Kidney epithelial cell (primary cell): Measurements from ENCODE around the gene RABGAP1L. TPM values are rescaled to one million over a fixed set of nuclear protein-coding genes. Genes with fewer than 3 reads are reported as not detected.
A peak's percentile ranks its signal among the peaks of the same experiment; 100 is the strongest.

Source experiments
- DNase-seq: peaks from one replicate; pipeline ENCODE4 v3.0.0-alpha.2; 2010; ENCODE audit warnings: low read depth
- H3K27me3 ChIP-seq: 2 replicates; pipeline ENCODE4 v1.6.0; 2011; ENCODE audit warnings: low read length; ENCODE audit not compliant: control insufficient read depth, insufficient read depth
- H3K36me3 ChIP-seq: 2 replicates; pipeline ENCODE4 v1.5.1; 2011; ENCODE audit warnings: low read length; ENCODE audit not compliant: control insufficient read depth, insufficient read depth
- H3K4me3 ChIP-seq: 2 replicates; pipeline ENCODE4 v1.5.1; 2011; ENCODE audit warnings: low read depth, mild to moderate bottlenecking, control low read depth, low read length
- total RNA-seq: library from RNA; depleted of rRNA; stranded (reverse); fragments of >200 nt; gene quantifications from 2 replicates; pipeline ENCODE4 v1.2.3, GENCODE V29; 2015
- TF ChIP-seq, protein P1 (sequence below): IDR thresholded peaks from 2 replicates; pipeline ENCODE4 v1.5.1; 2011; ENCODE audit warnings: mild to moderate bottlenecking, moderate library complexity, low read length, control low read depth, inconsistent platforms; ENCODE audit not compliant: insufficient read depth, poor library complexity, severe bottlenecking

RABGAP1L gene
- total RNA-seq, 1 donor from 2014 or later: 22.1 TPM

DNA sequence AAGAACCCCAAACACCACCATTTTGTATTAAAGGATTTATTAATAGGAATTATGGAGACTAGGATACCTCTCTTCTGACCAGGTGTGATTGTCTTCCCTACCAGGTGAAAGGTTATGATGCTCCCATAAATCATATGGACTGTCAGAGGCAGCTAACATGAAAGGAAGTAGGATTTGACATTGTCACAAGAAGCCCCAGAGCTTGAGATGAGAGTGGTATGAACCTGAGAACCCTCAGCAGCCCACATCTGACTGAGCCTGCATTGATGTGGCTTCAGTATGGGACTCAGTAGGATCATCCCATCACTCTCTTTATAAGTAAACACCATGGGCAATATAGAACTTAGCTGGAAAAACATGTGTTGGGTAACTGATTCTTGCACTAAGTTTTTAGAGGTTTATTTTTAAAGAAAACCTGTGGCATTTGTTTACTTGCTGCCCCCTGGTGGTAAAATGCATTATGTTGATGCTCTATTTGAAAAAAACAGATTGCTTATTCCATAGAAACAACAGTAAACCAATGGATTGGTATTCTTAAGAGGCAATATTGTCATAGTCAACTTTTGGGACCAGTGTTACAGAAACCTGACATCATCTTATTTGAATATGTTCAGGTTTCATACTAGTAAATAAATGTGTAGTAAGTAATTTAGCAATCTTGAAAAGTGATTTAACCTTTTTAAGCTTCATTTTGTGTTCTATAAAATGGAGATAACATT lies 823.8 kb downstream of the RABGAP1L start:
- Histone ChIP-seq H3K4me3 (no peak overlapping the region), H3K36me3 (no peaks in the 10 kb centered on the region), H3K27me3 (no peaks in the 10 kb centered on the region)
- no peak for DNase-seq
- TF ChIP-seq, protein P1, sequence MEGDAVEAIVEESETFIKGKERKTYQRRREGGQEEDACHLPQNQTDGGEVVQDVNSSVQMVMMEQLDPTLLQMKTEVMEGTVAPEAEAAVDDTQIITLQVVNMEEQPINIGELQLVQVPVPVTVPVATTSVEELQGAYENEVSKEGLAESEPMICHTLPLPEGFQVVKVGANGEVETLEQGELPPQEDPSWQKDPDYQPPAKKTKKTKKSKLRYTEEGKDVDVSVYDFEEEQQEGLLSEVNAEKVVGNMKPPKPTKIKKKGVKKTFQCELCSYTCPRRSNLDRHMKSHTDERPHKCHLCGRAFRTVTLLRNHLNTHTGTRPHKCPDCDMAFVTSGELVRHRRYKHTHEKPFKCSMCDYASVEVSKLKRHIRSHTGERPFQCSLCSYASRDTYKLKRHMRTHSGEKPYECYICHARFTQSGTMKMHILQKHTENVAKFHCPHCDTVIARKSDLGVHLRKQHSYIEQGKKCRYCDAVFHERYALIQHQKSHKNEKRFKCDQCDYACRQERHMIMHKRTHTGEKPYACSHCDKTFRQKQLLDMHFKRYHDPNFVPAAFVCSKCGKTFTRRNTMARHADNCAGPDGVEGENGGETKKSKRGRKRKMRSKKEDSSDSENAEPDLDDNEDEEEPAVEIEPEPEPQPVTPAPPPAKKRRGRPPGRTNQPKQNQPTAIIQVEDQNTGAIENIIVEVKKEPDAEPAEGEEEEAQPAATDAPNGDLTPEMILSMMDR: peak; percentile 47

DNA sequence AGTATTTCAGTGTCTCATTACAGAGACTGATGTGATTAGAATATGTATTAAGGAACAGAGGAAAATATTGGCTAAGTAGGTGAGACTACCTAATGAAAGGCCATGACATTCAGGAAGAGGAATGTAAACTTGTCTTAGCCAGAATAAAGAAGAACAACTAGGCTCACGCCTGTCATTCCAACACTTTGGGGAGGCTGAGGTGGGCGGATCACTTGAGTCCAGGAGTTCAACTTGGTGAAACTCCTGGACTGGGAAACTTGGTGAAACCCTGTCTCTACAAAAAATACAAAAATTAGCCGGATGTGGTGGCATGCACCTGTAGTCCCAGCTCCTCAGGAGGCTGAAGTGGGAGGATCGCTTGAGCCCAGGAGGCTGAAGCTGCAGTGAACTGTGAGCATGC lies 825.6 kb downstream of the RABGAP1L start:
- DNase-seq: no peak
- no peaks in the 10 kb centered on the region for H3K27me3 ChIP-seq
- no peak overlapping the region for H3K4me3 ChIP-seq
- TF ChIP-seq, protein P1: no peak
- H3K36me3 ChIP-seq: no peaks in the 10 kb centered on the region

- DNase-seq: no peak
- TF ChIP-seq, protein P1: no peak
- Histone ChIP-seq H3K36me3 (no peaks in the 10 kb centered on the region), H3K27me3 (no peaks in the 10 kb centered on the region), H3K4me3 (no peak overlapping the region)
Measured at GRCh38 chr1:174988539-174988938, 829.2 kb downstream of the RABGAP1L start.

GRCh38 chr1:174988986-174989385 lies 829.7 kb downstream of the RABGAP1L start:
- TF ChIP-seq, protein P1: no peak
- Histone ChIP-seq H3K36me3 (no peaks in the 10 kb centered on the region), H3K4me3 (no peak overlapping the region), H3K27me3 (no peaks in the 10 kb centered on the region)
- no peak for DNase-seq

- Histone ChIP-seq H3K36me3 (no peaks in the 10 kb centered on the region), H3K4me3 (no peak overlapping the region), H3K27me3 (no peaks in the 10 kb centered on the region)
- TF ChIP-seq, protein P1: no peak
- DNase-seq: no peak
Measured at GRCh38 chr1:174989536-174990220, 830.4 kb downstream of the RABGAP1L start.
